ENCODE measurements around the gene RPL39.
"Not testable (repeated sequence)": the region's sequence is repeated elsewhere in the genome, so short reads cannot be mapped to it uniquely, and the experiment has no call there.

The RPL39 gene

GRCh38 chrX:119758731-119759247 is 32.6 kb downstream of the RPL39 start:
- peaks cover 32% of the 10 kb centered on the region for H3K4me1 Mint-ChIP-seq
- no peak for DNase-seq (ENCODE audit: low spot score in 2 of 2)
- no peaks in the 10 kb centered on the region for H3K9me3 Mint-ChIP-seq
- peak overlapping the region; percentile 82 for H3K4me3 Mint-ChIP-seq
- H3K36me3 Mint-ChIP-seq (ENCODE audit: insufficient read depth) = peaks cover 7% of the 10 kb centered on the region
- no peak overlapping the region for H3K27ac Mint-ChIP-seq (ENCODE audit: low read depth)
- ATAC-seq (replicated peaks; ENCODE audit: extremely low read depth, poor library complexity, severe bottlenecking) = peak; percentile 45
- no peaks in the 10 kb centered on the region for H3K27me3 Mint-ChIP-seq

DNA sequence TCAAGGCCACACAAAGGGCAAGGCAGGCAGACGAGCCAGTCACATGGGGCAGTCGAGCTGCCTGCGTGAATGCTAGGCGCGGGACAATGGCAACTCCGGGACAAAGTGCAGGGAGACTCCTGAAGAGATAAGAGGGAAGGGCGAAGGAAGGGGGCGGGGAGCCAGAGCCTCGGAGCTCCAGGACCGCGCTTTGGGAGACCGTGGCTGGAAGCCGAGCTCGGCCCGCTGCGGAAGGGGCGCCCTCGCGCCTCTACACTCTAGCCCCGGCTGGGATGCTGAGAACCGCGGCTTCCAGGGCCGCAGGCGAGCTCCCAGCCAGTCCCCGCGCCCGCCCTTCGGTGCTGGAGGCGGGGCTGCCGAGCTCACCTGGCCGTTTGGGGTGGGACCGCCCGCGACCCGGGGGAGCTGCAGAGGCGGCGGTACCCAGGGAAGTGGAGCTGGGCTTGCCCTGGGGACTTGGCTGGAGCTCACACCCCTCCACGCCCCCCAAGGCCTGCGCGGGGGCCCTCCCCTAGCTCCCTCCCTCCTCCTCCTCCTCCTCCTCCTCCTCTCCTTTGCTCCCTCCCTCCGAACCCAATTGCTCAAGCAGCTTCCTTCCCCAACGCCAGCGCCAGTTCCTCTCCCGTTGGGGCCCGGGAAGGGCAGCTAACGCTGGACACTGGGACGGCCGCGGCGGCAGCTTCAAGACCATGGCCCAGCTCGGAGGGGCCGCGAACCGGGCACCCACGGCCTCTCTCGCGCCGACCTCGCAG is 33.3 kb downstream of the RPL39 start, which contains the start of gene SOWAHD:
Gene SOWAHD (plus strand): TSS at position 610 of the 752 bp plus-strand sequence. CDS start 80 bp downstream, at position 690.
- peak within 1 kb of the TSS; percentile 95 for H3K27ac Mint-ChIP-seq (ENCODE audit: low read depth)
- H3K27me3 Mint-ChIP-seq = no peaks in the 10 kb centered on the region
- peaks cover 10% of the 10 kb centered on the region for H3K36me3 Mint-ChIP-seq (ENCODE audit: insufficient read depth)
- H3K9me3 Mint-ChIP-seq = no peaks in the 10 kb centered on the region
- DNase-seq (ENCODE audit: low spot score in 2 of 2) (no peak), ATAC-seq (replicated peaks; ENCODE audit: extremely low read depth, poor library complexity, severe bottlenecking) (no peak)
- H3K4me3 Mint-ChIP-seq = peak within 1 kb of the TSS; percentile 82
- peaks cover 32% of the 10 kb centered on the region for H3K4me1 Mint-ChIP-seq

- no peaks in the 10 kb centered on the region for H3K9me3 Mint-ChIP-seq
Observed at GRCh38 chrX:119757646-119757978, 33.8 kb downstream of the RPL39 start.

DNA sequence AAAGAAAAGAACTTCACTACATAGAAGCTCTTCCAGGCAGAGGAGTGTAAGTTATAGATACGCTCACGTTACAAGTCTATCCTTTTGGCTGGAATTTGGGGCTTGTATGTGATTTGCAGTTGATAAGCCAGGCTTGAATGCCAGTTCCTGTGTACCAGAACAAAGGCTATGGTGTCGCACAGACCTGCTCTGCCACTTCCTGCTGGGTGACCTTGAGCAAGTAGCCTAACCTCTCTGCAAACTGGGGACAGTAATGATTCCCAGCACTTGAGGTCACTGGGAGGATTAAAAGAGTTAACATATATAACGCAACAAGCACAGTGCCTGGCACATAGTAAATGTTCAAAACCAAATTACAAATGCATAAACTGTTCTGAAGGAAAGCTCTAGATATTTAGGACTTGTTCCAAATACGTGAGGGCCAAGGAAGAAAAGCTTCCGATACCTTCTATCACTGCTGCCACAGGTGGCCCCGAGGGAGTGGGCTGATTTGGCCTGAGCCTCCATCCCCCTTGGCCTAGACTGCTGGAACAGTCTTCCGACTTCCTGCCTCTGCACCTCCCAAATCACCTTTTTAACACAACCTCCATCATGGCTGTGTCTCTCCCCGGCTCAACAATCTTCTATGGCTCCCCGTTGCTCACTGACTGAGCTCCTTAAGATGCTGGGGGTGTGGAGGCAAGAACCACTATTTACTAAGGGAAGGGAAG is 34.3 kb downstream of the RPL39 start:
- DNase-seq (ENCODE audit: low spot score in 2 of 2) = no peak
- H3K4me1 Mint-ChIP-seq = peaks cover 32% of the 10 kb centered on the region
- no peak for ATAC-seq (replicated peaks; ENCODE audit: extremely low read depth, poor library complexity, severe bottlenecking)
- H3K27me3 Mint-ChIP-seq = no peaks in the 10 kb centered on the region
- no peaks in the 10 kb centered on the region for H3K9me3 Mint-ChIP-seq
- peak overlapping the region; percentile 82 for H3K4me3 Mint-ChIP-seq
- peak overlapping the region; percentile 95 for H3K27ac Mint-ChIP-seq (ENCODE audit: low read depth)
- H3K36me3 Mint-ChIP-seq (ENCODE audit: insufficient read depth) = peaks cover 10% of the 10 kb centered on the region

More at GRCh38 chrX:119757646-119757978, 33.8 kb downstream of the RPL39 start:
- H3K36me3 Mint-ChIP-seq (ENCODE audit: insufficient read depth) = peaks cover 10% of the 10 kb centered on the region
- peak overlapping the region; percentile 82 for H3K4me3 Mint-ChIP-seq
- DNase-seq (ENCODE audit: low spot score in 2 of 2) (no peak), ATAC-seq (replicated peaks; ENCODE audit: extremely low read depth, poor library complexity, severe bottlenecking) (no peak)
- H3K4me1 Mint-ChIP-seq = peaks cover 32% of the 10 kb centered on the region
- H3K27ac Mint-ChIP-seq (ENCODE audit: low read depth) = peak overlapping the region; percentile 95
- H3K27me3 Mint-ChIP-seq = no peaks in the 10 kb centered on the region

DNA sequence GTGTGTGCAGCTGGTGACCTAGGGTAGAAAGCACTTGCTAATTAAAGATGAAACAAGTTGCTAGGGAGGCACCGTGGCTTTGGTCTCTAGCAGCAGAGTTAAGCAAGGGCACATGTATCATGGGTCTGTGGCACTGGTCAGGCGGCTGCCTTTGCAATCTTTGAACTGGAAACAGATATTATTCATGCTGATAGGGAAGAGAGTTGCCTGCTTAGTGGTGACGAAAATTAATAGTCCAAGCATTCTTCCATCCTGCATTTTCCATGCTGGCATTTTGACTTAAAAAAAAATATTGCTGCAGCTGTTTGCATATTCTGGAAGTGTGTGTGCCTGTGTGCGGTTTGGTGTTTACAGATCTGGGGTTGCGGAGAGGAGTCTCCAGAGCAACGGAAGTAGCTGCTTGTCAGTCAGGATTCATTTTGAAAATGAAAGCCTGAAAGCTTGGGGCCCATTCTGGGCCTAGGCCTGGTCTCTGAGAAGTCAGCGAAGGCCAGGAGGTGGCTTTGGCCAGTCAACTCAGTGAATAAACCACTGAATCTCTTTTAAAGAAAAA is 35.4 kb downstream of the RPL39 start:
- peak overlapping the region; percentile 95 for H3K27ac Mint-ChIP-seq (ENCODE audit: low read depth)
- H3K27me3 Mint-ChIP-seq = no peaks in the 10 kb centered on the region
- H3K4me3 Mint-ChIP-seq = peak overlapping the region; percentile 82
- H3K36me3 Mint-ChIP-seq (ENCODE audit: insufficient read depth) = peaks cover 10% of the 10 kb centered on the region
- H3K4me1 Mint-ChIP-seq = peaks cover 32% of the 10 kb centered on the region
- H3K9me3 Mint-ChIP-seq = no peaks in the 10 kb centered on the region
- ATAC-seq (replicated peaks; ENCODE audit: extremely low read depth, poor library complexity, severe bottlenecking) (peak; percentile 57), DNase-seq (ENCODE audit: low spot score in 2 of 2) (peak in 1 of 2 donors; percentile 32)

- peak overlapping the region; percentile 20 for H3K4me3 Mint-ChIP-seq
- no peaks in the 10 kb centered on the region for H3K9me3 Mint-ChIP-seq
- H3K27ac Mint-ChIP-seq (ENCODE audit: low read depth) = peak overlapping the region; percentile 69
- peaks cover 32% of the 10 kb centered on the region for H3K4me1 Mint-ChIP-seq
- peak; percentile 48 for ATAC-seq (replicated peaks; ENCODE audit: extremely low read depth, poor library complexity, severe bottlenecking)
- no peaks in the 10 kb centered on the region for H3K27me3 Mint-ChIP-seq
- peak; percentile 32 to 60 for DNase-seq (ENCODE audit: low spot score in 2 of 2)
- H3K36me3 Mint-ChIP-seq (ENCODE audit: insufficient read depth) = peaks cover 10% of the 10 kb centered on the region
Observed at GRCh38 chrX:119753639-119754257, 37.7 kb downstream of the RPL39 start.

- H3K9me3 Mint-ChIP-seq = no peaks in the 10 kb centered on the region
- H3K27ac Mint-ChIP-seq (ENCODE audit: low read depth) = peak overlapping the region; percentile 69
- DNase-seq (ENCODE audit: low spot score in 2 of 2) (no peak), ATAC-seq (replicated peaks; ENCODE audit: extremely low read depth, poor library complexity, severe bottlenecking) (no peak)
- no peaks in the 10 kb centered on the region for H3K27me3 Mint-ChIP-seq
- peaks cover 10% of the 10 kb centered on the region for H3K36me3 Mint-ChIP-seq (ENCODE audit: insufficient read depth)
- H3K4me3 Mint-ChIP-seq = no peak overlapping the region
- H3K4me1 Mint-ChIP-seq = peaks cover 32% of the 10 kb centered on the region
Observed at GRCh38 chrX:119753001-119753400, 38.4 kb downstream of the RPL39 start.

GRCh38 chrX:119750751-119751150 is 40.7 kb downstream of the RPL39 start:
- H3K9me3 Mint-ChIP-seq; H3K27ac Mint-ChIP-seq (ENCODE audit: low read depth); H3K27me3 Mint-ChIP-seq; H3K4me3 Mint-ChIP-seq; DNase-seq (ENCODE audit: low spot score in 2 of 2); H3K36me3 Mint-ChIP-seq (ENCODE audit: insufficient read depth); ATAC-seq (replicated peaks; ENCODE audit: extremely low read depth, poor library complexity, severe bottlenecking): not testable (repeated sequence)
- peaks cover 11% of the 10 kb centered on the region for H3K4me1 Mint-ChIP-seq

GRCh38 chrX:119750131-119750530 is 41.3 kb downstream of the RPL39 start:
- ATAC-seq (replicated peaks; ENCODE audit: extremely low read depth, poor library complexity, severe bottlenecking); DNase-seq (ENCODE audit: low spot score in 2 of 2); H3K36me3 Mint-ChIP-seq (ENCODE audit: insufficient read depth); H3K4me1 Mint-ChIP-seq; H3K9me3 Mint-ChIP-seq; H3K27ac Mint-ChIP-seq (ENCODE audit: low read depth); H3K27me3 Mint-ChIP-seq; H3K4me3 Mint-ChIP-seq: not testable (repeated sequence)

DNA sequence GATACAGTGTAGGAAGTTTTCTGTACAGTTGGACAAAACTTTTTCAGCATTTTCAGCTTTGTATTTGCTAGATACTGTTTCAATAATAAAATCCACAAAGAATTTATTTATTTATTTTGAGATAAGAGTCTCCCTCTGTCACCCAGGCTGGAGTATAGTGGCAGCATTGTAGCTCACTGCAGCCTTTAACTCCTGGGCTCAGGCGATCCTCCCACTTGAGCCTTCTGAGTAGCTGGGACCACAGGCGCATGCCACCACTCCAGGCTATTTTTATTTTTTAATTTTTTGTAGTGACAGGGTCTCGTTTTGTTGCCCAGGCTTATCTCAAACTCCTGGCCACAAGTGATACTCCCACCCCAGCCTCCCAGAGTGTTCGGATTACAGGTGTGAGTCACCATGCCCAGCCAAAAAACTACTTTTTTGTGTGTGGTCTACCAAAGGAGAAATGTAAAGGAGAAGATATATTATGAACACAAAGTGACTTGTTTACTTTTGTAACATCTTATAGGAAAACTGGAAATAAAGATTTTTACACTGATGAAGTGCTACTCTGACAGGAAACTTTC is 46.1 kb downstream of the RPL39 start:
- no peaks in the 10 kb centered on the region for H3K36me3 Mint-ChIP-seq (ENCODE audit: insufficient read depth)
- H3K27ac Mint-ChIP-seq (ENCODE audit: low read depth) = no peak overlapping the region
- no peak overlapping the region for H3K4me3 Mint-ChIP-seq
- no peaks in the 10 kb centered on the region for H3K4me1 Mint-ChIP-seq
- H3K27me3 Mint-ChIP-seq = no peaks in the 10 kb centered on the region
- no peak for ATAC-seq (replicated peaks; ENCODE audit: extremely low read depth, poor library complexity, severe bottlenecking)
- no peaks in the 10 kb centered on the region for H3K9me3 Mint-ChIP-seq
- no peak for DNase-seq (ENCODE audit: low spot score in 2 of 2)

GRCh38 chrX:119738742-119739141 is 52.7 kb downstream of the RPL39 start:
- Mint-ChIP-seq H3K36me3 (ENCODE audit: insufficient read depth) (no peaks in the 10 kb centered on the region), H3K27ac (ENCODE audit: low read depth) (no peak overlapping the region), H3K4me3 (no peak overlapping the region), H3K4me1 (no peaks in the 10 kb centered on the region), H3K9me3 (no peaks in the 10 kb centered on the region), H3K27me3 (no peaks in the 10 kb centered on the region)
- no peak for DNase-seq (ENCODE audit: low spot score in 2 of 2)
- ATAC-seq (replicated peaks; ENCODE audit: extremely low read depth, poor library complexity, severe bottlenecking) = no peak

Measured in central memory CD8-positive, alpha-beta T cell (primary cell).